HG02610 (cell line): ENCODE data around the gene PLEK.
A peak's percentile ranks its signal among the peaks of the same experiment; 100 is the strongest.
"Not testable (repeated sequence)": the region's sequence is repeated elsewhere in the genome, so short reads cannot be mapped to it uniquely, and the experiment has no call there.

ENCODE experiments used
- ATAC-seq: cut with Tn5 transposase; IDR thresholded peaks from one replicate; pipeline ENCODE4 v1.9.1; 2021; ENCODE audit warnings: mild to moderate bottlenecking, moderate library complexity; ENCODE audit not compliant: unreplicated experiment

The PLEK gene, protein sequence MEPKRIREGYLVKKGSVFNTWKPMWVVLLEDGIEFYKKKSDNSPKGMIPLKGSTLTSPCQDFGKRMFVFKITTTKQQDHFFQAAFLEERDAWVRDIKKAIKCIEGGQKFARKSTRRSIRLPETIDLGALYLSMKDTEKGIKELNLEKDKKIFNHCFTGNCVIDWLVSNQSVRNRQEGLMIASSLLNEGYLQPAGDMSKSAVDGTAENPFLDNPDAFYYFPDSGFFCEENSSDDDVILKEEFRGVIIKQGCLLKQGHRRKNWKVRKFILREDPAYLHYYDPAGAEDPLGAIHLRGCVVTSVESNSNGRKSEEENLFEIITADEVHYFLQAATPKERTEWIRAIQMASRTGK

DNA sequence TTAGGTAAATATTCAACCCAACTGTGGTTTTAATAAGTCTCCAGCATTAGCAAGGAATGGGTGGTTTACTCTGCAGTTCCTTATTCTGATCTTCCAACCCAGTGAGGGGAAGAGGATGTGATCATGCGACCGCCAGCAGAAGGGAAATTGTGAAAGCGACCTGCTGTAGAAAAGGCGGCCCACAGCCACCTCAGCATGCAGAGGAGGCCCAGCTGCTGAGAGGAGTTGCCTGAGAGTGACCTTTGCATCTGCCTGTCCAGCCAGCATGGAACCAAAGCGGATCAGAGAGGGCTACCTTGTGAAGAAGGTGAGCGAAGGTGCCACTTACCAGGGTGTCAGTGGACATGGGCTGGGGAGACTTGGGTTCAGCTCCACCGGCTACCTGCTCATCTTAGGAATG lies at the start of gene PLEK:
TSS of gene PLEK (plus strand) at position 196 of the 400 bp plus-strand sequence. CDS start at position 266, 70 bp downstream.
- peak; percentile 66 for ATAC-seq

DNA sequence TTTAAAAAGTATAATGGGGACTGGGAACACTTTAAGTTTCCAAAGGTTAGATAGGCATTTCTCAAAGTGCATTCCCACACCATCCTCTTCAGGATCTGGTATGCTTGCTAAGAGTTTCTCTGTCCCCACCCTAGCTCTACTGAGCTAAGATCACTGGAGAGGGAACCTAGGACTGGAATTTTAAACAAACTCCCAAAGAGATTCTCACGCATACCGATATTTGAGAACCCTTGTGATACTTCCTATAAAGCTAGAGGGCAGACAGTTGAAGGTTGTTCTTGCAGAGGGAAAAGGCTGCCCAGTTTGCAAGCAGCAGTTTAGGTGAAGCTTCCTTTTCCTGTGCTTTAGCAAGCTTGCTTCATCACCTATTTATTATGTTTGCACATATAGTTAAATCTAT lies 49.0 kb upstream of the PLEK start:
- ATAC-seq = no peak

DNA sequence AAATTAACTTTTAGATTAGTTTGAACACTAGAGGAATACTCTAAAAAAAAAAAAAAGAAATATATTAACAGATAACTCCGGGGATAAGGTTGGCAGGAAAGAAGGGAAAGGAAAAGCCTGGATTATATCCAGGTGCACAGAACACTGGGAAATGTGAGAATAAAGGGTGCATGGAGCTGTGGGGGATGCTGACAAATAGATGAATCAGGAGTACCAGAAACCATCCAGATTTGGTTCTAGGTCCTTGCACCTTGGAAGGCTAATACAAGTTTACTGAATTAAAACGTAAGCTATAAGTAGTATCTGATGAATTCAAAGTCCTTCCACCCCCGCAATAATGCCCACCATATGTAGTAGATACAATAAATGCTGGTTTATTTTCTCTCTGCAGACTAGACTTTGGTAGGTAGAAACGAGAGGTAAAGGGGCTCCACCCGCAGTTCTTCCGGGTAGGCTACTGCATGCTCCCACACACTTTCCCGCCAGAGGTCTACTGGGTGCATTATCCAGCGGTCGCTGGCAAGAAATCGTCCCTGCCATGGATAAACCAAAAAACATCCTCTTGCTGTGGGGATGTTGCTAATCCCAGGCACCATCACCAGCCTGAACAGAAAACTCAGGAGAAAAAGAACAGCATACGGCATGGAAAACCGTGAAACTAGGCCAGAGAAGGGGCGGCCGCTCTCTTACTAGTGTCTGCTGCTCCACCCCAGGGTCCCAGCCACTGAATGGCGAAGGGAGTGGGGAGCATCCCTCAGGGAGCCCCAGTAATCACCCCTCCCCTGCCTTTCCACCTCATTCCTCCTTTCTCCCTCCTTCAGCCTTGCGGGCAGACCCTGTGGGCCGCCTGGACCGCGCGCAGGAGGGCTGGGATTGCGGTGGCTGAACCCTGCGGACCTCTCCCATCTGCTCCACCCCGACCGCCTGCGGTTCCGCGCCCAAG lies 46.8 kb upstream of the PLEK start:
- no peak for ATAC-seq

DNA sequence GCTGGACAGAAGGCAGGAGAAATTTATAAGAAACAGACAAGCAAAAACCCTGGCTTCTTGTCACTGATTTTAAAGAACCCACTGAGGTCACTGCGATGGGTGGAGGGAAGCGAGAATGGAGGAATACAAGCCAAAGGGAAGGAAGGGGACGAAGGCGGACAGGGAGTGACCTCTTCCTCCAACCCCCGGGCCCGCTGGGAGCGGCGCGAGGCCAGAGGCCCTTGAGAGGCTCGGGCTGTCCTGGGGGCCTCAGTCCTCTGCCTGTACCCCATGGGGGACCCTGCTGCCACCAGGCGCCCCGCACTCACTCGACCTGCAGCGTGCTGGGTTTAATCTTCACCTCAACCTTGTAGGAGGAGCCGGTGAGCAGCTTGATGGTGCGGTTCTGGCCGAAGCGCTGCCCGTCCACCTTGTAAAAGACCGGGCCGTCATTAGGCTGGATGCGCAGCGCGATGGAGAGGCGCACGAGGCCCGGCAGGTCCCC lies 46.1 kb upstream of the PLEK start:
- no peak for ATAC-seq

DNA sequence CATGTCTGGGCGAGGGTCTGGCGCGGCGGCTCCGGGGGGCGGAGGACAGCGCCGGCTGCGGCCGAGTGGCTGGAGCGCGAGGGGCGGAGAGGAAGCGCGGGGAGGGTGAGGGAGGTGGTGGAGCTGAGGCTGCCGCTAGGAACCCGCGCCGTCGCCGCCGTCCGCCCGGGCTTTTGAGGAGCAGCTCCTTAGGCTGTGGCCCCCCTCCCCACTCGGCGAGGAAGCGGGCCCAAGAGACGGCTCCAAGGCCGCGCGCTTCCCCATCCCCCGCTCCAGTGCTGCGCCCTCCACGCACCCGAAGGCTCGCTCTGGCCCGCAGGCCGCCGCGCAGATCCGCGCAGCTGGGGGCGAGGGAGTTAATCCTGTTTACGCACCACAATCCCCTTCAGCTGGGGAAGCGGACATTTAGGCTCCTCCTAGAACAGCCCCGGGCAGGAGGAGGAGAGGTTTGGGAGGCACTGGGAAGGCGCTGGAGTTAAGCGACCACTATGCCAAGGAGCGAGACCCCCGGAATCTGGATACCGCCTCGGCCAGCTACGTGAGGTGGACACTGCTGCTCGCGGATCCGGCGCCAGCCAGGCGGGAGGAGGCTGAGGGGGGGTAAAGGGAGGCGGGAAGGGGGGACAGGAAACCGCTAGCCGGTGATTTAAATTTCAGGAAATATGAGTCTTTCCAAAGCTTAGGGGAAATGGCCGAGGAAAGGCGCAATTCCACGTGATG lies 45.5 kb upstream of the PLEK start, which contains the start of gene CNRIP1:
TSS of gene CNRIP1 (minus strand) at position 552 of the 720 bp plus-strand sequence. CDS start at position 3, 549 bp downstream.
- ATAC-seq = no peak

DNA sequence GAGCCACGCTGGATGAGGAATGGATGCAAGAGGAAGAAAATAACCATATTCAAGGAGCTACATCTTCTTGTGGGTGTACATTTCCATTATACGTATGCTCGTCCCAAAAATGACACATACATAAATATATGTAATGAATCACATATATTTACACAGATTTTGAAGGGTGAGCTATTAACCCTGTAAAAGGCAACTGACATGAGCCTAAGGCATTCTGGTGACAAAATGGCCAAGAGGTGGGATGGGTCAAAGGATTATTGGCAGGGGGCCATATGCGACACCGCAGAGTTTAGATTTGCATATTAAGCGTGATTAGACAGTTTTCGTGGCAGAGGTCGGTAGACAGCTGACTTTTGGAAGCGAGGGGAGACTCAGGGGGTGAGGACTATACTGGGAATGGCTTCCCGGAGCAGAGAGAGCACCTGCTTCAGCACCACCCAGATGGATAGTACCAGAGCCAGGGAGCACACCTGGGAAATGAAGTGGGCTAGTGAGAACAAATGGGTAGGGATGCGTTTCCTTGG lies 44.9 kb upstream of the PLEK start:
- ATAC-seq = no peak

DNA sequence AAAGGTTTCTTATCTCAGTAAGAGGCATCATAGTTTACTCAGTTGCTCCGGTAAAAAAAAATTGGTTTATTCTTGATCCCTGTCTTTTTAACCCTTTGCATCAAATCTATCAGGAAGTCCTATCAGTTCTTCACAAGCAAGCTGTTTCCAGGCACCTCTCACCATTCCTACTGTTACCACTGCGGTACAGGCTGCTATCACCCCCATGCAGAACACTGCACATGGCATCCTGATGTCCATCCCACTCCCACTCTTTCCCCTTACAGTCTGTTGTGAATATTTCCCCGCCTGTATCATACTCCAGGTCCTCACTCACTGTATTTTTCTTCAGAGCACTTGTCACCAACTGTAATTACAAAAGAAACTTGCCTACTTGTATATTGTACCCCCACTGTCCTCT lies 40.0 kb upstream of the PLEK start:
- no peak for ATAC-seq

DNA sequence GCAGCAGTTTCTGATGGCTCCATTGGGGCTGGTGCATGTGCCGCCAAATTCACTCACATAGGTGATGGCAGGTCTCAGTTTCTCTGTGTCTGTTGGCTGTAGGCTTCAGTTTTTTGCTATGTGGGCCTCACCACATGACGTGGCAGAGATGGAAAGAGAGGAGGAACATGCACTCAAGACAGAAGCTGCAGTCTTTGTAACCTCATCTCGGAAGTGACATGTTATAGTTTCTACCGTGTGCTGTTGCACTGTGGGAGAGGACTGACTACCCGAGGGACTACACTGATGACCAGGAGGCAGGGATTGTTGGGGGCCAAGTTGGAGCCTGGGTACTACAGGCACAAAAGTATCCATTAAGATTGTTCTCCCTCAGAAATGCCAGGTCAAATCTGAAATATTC lies 36.2 kb upstream of the PLEK start:
- ATAC-seq = no peak

DNA sequence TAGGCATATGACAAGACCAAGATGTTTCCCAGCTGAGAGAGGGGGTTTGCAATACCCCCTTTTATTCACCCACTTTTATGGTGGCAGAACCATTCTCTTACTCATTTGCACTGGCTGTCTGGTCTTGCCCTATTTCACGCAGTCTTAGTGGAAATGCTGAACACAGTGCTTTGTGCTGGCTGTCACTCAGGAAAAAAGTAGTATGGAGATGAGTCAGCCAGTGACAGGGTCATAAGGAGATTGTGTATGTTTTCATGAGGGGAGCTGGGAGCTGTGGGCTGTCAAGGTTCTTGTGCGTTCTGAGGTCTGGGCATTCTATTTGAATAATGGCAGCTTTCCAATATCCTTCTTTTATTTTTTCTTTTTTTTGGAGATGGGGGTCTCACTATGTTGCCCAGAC lies 34.4 kb upstream of the PLEK start:
- no peak for ATAC-seq

DNA sequence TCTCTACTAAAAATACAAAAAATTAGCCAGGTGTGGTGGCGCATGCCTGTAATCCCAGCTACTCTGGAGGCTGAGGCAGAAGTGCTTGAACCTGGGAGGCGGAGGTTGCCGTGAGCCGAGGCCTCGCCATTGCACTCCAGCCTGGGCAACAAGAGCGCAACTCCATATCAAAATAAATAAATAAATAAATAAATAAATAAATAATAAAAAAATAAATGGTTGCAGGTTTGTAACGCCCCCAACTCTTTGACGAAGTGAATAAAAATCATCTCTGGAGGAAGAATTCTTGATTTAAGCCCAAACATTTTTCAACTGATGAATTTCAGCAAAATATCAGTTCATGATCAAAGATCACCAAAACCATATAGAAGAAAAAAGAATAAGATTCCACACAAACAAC lies 32.1 kb upstream of the PLEK start:
- no peak for ATAC-seq

DNA sequence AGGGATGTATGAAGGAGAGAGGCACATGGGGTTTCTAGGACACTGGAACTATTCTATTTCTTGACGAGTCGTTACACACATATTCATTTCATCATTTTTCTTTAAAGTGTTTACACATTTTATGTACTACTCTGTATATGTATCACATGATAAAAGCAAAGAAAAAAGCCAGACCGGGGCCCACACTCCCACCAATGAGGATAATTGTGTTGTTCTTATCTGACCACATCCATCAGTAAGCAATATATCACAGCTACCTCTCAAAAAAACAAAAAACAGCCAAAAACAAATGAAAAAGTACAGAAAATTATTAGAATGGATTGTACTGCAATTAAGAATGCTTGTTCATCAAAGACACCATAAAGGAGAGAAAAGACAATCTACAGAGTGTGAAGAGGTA lies 31.2 kb upstream of the PLEK start:
- no peak for ATAC-seq

DNA sequence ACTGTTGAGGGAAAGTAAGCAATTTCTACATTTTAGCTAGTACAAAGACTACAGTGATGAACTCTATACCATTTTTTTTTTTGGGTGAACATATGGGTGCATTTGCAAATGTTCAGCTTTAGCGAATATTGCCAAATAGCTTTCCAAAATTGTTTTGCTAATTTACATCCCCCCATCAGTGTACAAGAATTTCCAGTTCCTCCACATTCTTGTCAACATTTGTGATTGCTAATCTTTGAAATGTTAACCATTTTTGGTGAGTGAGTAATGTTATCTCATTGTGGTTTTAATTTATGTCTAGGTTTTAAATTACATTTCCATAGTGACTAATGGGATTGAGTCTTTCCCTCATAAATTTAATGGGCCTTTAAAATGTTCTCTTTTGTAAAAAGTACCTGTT lies 28.9 kb upstream of the PLEK start:
- no peak for ATAC-seq

DNA sequence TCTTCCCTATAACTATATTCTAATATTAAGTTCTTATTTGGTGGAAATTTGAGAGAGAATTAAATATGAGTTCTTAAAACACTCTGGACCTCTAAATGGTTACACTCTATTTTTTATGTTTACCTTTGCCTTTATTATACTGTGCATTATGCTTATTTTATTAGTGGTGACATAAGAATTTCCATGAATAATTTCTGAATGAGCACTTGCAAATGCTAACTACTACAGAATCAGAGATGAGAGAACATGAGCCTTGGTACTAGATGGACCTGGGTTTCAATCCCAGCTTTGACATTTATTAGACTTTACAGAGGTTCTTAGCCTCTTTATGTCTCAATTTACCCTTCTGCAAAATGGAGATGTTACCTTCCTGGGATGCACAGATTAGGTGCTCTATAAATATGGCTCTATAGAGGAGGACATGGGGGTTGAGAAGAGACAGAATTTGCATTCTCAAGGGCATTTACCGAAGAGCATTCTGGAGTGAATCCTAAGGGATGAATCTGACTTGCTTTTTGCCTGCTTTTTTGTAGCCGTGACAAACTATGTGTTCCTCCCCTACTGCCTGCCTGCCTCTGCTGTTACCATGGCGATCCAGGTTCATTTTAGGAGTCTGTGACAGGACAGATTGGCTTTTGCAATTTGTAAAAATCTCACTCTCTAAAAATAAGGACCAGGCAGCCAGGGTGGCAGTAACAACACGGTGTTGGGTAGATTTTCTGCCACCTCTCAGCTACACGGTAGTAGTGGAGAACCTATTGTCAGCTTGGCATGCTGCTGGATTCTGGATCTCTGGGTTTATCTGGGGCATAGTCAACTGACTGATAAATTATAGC lies 24.6 kb upstream of the PLEK start:
- no peak for ATAC-seq

DNA sequence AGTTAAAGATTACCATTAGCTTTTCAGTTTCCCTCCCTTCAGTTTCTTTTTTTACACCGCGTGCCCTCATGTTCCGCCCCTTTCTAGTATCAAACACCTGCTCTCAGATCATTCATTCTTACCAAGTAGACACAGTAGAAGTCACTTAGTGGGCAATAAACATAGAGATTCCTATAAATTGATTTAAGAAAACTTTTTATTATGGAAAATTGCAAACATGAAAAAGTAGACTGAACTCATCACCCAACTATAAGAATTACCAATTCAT lies 24.1 kb upstream of the PLEK start:
- no peak for ATAC-seq

DNA sequence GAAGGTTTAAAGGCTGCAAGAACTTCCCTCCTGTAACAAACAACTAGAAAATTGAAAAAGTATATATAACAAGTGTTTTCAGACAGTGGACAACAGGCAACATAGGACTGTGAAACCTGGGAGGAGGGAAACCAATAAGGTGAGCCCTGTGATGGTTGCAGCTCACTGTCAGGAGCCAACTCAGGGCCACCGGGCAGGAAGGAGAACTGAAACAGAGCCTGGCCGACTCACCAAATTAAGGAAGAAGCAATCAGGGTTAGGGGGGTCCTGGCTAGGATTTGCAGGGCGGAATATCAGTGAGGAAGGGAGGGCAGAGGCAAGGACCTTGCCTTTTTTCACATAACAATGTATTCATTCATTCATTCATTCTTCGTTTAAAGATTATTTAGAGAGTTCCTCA lies 23.5 kb upstream of the PLEK start:
- ATAC-seq = no peak

DNA sequence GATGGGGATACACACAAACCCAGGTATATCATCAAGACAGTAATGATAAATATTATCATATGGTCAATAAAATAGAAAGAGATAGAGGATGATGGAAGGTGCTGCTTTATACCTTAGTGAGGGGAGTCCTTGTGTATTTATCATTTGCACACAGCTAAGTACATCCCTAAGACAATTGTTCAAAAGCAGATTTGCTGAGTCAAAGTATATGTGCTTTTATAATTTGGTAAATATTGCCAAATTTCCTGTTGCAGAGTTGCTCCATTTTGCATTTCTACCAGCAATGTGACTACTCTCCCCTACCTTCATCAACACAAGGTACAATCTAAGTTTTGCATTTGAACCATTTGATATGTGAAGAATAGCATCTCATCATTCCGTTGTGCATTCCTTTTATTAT lies 22.6 kb upstream of the PLEK start:
- no peak for ATAC-seq

DNA sequence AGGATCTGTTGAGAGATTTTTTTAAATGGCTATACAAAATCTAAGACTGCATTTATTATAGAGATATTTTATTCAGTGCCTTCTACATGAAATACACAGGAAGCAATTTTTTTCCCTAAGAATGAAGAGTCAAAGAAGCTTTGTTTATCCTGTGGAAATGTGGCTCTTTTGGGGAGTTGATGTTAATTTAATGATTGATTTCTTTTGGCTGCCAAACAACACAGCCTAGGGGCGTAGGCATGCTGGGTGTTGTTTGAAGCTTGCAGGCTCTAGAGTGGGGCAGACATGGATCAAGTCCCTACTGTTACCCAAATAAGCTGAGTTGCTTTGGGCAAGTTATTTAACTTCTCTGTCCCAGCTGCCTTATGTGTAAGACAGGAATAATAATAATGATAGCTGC lies 21.1 kb upstream of the PLEK start:
- no peak for ATAC-seq

DNA sequence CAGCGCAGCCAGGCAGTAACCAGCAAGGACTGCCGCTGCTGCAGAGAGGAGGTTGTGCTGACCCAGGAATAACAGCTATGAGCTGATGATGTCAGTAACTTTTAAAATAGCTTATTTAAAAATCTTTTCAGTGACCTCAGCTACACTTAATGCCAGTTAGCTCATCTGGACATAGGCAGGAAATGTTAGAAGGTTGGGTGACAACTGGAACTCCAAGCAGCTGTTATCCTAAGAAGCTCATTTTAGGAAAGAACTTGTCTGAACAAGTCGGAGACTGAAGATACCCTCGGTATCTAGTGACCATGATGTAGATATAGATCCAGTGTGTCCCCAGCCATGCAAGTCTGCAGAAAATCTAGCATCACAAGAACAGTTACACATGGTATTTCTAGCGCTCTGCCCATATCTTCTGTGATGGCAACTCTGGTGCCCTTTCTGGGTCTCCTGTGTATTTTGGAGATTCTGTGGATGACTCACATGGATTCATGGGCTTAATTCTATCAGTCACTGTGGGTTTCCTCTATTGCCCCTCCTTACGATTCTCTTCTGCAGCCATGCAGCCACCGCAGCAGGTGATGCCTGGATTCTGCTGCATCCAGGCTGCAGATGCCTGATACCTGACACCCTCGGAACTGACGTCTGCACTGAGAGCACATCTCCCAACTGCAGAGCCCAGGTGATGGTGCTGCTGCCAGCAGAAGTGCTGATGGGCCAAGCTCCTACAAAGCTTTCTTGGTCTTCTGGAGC lies 19.8 kb upstream of the PLEK start:
- ATAC-seq = no peak

DNA sequence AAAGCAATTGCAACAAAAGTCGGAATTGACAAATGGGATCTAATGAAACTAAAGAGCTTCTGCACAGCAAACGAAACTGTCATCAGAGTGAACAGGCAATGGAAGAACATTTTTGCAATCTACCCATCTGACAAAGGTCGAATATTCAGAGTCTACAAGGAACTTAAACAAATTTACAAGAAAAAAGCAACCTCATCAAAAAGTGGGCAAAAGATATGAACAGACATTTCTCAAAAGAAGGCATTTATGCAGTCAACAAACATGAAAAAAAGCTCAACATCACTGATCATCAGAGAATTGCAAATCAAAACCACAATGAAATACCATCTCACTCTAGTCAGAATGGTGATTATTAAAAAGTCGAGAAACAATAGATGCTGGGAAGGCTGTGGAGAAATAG lies 16.0 kb upstream of the PLEK start:
- ATAC-seq = not testable (repeated sequence)

DNA sequence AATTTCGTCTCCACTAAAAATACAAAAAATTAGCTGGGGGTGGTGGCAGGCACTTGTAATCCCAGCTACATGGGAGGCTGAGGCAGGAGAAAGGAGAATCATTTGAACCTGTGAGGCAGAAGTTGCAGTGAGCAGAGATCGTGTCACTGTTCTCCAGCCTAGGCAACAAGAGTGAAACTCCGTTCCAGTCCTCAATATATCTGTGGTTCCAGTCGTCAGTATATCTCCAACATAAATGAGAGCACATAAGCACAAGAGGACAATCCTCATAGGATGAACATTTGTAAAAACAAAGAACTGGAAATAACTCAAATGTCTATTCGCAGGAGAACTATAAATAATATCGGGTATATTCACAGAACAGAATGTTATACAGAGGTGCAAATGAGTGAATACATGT lies 13.1 kb upstream of the PLEK start:
- ATAC-seq = no peak
